H1 (cell line): Measurements from ENCODE around the gene SEMA3G. TPM values are rescaled to one million over a fixed set of nuclear protein-coding genes. Genes with fewer than 3 reads are reported as not detected.

Source experiments
- CTCF ChIA-PET: fragments of 300-600 bp; sonication (Branson Sonifier 250); formaldehyde crosslinking; loops from one replicate; lab custom pipeline; 2021; ENCODE audit not compliant: partially characterized antibody; lab: Charles Lee
- POLR2A ChIA-PET: fragments of 300-600 bp; sonication (Branson Sonifier 250); formaldehyde crosslinking; loops from one replicate; lab custom pipeline; 2021; ENCODE audit warnings: inconsistent platforms; ENCODE audit not compliant: partially characterized antibody; lab: Charles Lee
- DNase-seq, 2 experiments: peaks; one replicate each; pipeline versions ENCODE4 v3.0.0 to v3.0.0-alpha.2; 2010 to 2022; ENCODE audit warnings: low spot score in 2 of 2, low read depth in 1 of 2, mixed read lengths in 1 of 2
- FAIRE-seq: peaks from 2 replicates; lab custom pipeline; 2011; peaks lifted over from hg19 to GRCh38; lab: Jason Lieb, UNC
- H2AFZ ChIP-seq: 2 replicates; pipeline ENCODE4 v1.8.1; 2012; ENCODE audit warnings: low read length, inconsistent platforms
- H2AK5ac ChIP-seq: 2 replicates; pipeline ENCODE4 v1.6.1; 2013; ENCODE audit warnings: low read depth, low read length
- H2BK120ac ChIP-seq: replicated peaks from 2 replicates; pipeline ENCODE3; 2013; ENCODE audit warnings: low read depth, low read length, inconsistent platforms
- H2BK12ac ChIP-seq: 2 replicates; pipeline ENCODE4 v1.6.1; 2013; ENCODE audit warnings: low read depth, low read length
- H2BK15ac ChIP-seq: 2 replicates; pipeline ENCODE4 v1.6.1; 2013; ENCODE audit warnings: low read length
- H2BK20ac ChIP-seq: 2 replicates; pipeline ENCODE4 v1.6.1; 2013; ENCODE audit warnings: low read length
- H2BK5ac ChIP-seq: 2 replicates; pipeline ENCODE4 v1.6.1; 2013; ENCODE audit warnings: low read depth, low read length
- H3K14ac ChIP-seq: 2 replicates; pipeline ENCODE4 v1.6.1; 2013; ENCODE audit warnings: inconsistent platforms; ENCODE audit not compliant: insufficient read length
- H3K18ac ChIP-seq: 2 replicates; pipeline ENCODE4 v1.6.1; 2013; ENCODE audit warnings: low read length; ENCODE audit errors: extremely low read depth
- H3K23ac ChIP-seq: 2 replicates; pipeline ENCODE4 v1.6.1; 2013; ENCODE audit warnings: inconsistent platforms; ENCODE audit not compliant: insufficient read length
- H3K23me2 ChIP-seq: 2 replicates; pipeline ENCODE4 v1.6.1; 2013; ENCODE audit warnings: low read depth, low read length
- H3K27ac ChIP-seq: 2 replicates; pipeline ENCODE4 v1.6.1; 2011; ENCODE audit warnings: low read depth, low read length, inconsistent platforms
- H3K27me3 ChIP-seq, 4 experiments: replicated peaks in 1 of 4; 1 replicate in 1 of 4; 2 replicates in 3 of 4; pipeline versions ENCODE4 v1.6.1 to v1.8.1; 2011 to 2013; ENCODE audit warnings: low read length in 3 of 4, mild to moderate bottlenecking in 3 of 4, inconsistent platforms in 2 of 4, mixed read lengths in 2 of 4, moderate library complexity in 1 of 4; ENCODE audit not compliant: control insufficient read depth in 3 of 4, insufficient read depth in 3 of 4; ENCODE audit errors: extremely low read depth in 1 of 4
- H3K36me3 ChIP-seq, 4 experiments: 2 replicates each; pipeline versions ENCODE4 v1.6.1 to v1.8.1; 2011 to 2013; ENCODE audit warnings: mild to moderate bottlenecking in 4 of 4, low read length in 3 of 4, moderate library complexity in 2 of 4, control low read depth in 1 of 4, inconsistent platforms in 1 of 4; ENCODE audit not compliant: insufficient read depth in 4 of 4, control insufficient read depth in 2 of 4
- H3K4ac ChIP-seq: replicated peaks from 2 replicates; pipeline ENCODE3; 2013; ENCODE audit warnings: low read length, low read depth, mixed read lengths, inconsistent platforms; ENCODE audit not compliant: insufficient read length
- H3K4me1 ChIP-seq, 4 experiments: replicated peaks in 1 of 4; 1 replicate in 1 of 4; 2 replicates in 3 of 4; pipeline versions ENCODE4 v1.6.1 to v1.8.1; 2011 to 2013; ENCODE audit warnings: low read length in 3 of 4, inconsistent platforms in 2 of 4, mixed read lengths in 1 of 4; ENCODE audit not compliant: insufficient read depth in 4 of 4, control insufficient read depth in 3 of 4
- H3K4me2 ChIP-seq, 2 experiments: 2 replicates each; pipeline versions ENCODE4 v1.6.1 to v1.8.1; 2011 to 2013; ENCODE audit warnings: low read depth in 2 of 2, low read length in 2 of 2, control low read depth in 1 of 2, inconsistent platforms in 1 of 2, mild to moderate bottlenecking in 1 of 2; ENCODE audit not compliant: insufficient read depth in 1 of 2
- H3K4me3 ChIP-seq, 4 experiments: fragments of 200-600, 300-600 bp in 1 of 4; sonication (generic), shearing (Covaris generic), sonication (Bioruptor Twin) in 1 of 4; 2 replicates each; pipeline versions ENCODE4 v1.5.1 to v1.8.1; 2011 to 2016; ENCODE audit warnings: low read length in 4 of 4, low read depth in 3 of 4, control low read depth in 2 of 4, inconsistent platforms in 2 of 4, mild to moderate bottlenecking in 2 of 4, mixed read lengths in 1 of 4, moderate library complexity in 1 of 4; ENCODE audit not compliant: insufficient read depth in 2 of 4; ENCODE audit errors: extremely low read depth in 1 of 4
- H3K56ac ChIP-seq: replicated peaks from 2 replicates; pipeline ENCODE3; 2013; ENCODE audit warnings: low read depth, mild to moderate bottlenecking, mixed read lengths, low read length, inconsistent platforms; ENCODE audit not compliant: insufficient read length
- H3K79me1 ChIP-seq: 2 replicates; pipeline ENCODE4 v1.6.1; 2013; ENCODE audit warnings: low read depth, low read length, control low read depth
- H3K79me2 ChIP-seq, 2 experiments: 2 replicates each; pipeline versions ENCODE4 v1.6.1 to v1.8.1; 2012 to 2013; ENCODE audit warnings: low read length in 2 of 2, mild to moderate bottlenecking in 2 of 2, inconsistent platforms in 1 of 2; ENCODE audit not compliant: insufficient read depth in 2 of 2, control insufficient read depth in 1 of 2
- H3K9ac ChIP-seq, 4 experiments: replicated peaks in 1 of 4; 1 replicate in 1 of 4; 2 replicates in 3 of 4; pipeline versions ENCODE4 v1.6.1 to v1.8.1; 2011 to 2013; ENCODE audit warnings: low read depth in 3 of 4, low read length in 3 of 4, control low read depth in 2 of 4, mild to moderate bottlenecking in 2 of 4, moderate library complexity in 2 of 4, inconsistent platforms in 1 of 4; ENCODE audit errors: extremely low read depth in 1 of 4
- H3K9me3 ChIP-seq, 2 experiments: 2 replicates each; pipeline versions ENCODE4 v1.6.1 to v1.8.1; 2012 to 2013; ENCODE audit warnings: mild to moderate bottlenecking in 2 of 2, moderate library complexity in 2 of 2, control low read depth in 1 of 2, inconsistent platforms in 1 of 2, low read depth in 1 of 2, low read length in 1 of 2, mixed read lengths in 1 of 2; ENCODE audit not compliant: insufficient read depth in 2 of 2
- H4K20me1 ChIP-seq, 2 experiments: replicated peaks in 1 of 2; 2 replicates each; pipeline versions ENCODE3 to v1.8.1; 2011 to 2013; ENCODE audit warnings: inconsistent platforms in 2 of 2, low read length in 2 of 2, mild to moderate bottlenecking in 1 of 2; ENCODE audit not compliant: insufficient read depth in 2 of 2, control insufficient read depth in 1 of 2
- H4K5ac ChIP-seq: 2 replicates; pipeline ENCODE4 v1.6.1; 2013; ENCODE audit warnings: low read length, low read depth, mixed read lengths, inconsistent platforms; ENCODE audit not compliant: insufficient read length
- H4K8ac ChIP-seq: 2 replicates; pipeline ENCODE4 v1.8.0; 2013; ENCODE audit warnings: mild to moderate bottlenecking, moderate library complexity, low read length, inconsistent platforms; ENCODE audit not compliant: insufficient read depth; ENCODE audit errors: extremely low read depth
- H4K91ac ChIP-seq: replicated peaks from 2 replicates; pipeline ENCODE3; 2013; ENCODE audit warnings: low read length, mixed read lengths, inconsistent platforms; ENCODE audit not compliant: insufficient read length
- KDM4A ChIP-seq: IDR thresholded peaks from one replicate; pipeline ENCODE4 v1.7.1; 2012; ENCODE audit warnings: low read depth, mild to moderate bottlenecking, moderate library complexity, low read length, inconsistent platforms; ENCODE audit not compliant: severe bottlenecking
- MAFK ChIP-seq: IDR thresholded peaks from 2 replicates; pipeline ENCODE4 v1.6.1; 2012; ENCODE audit warnings: low read depth, mild to moderate bottlenecking, improper control_type of control experiment, low read length
- WGBS, 2 experiments: shearing (Covaris generic) in 1 of 2; methylation state at CpG; one replicate each; pipeline versions ENCODE4 v1.1.6 to v1.1.7; 2013 to 2015; ENCODE audit warnings: low lambda C conversion rate in 2 of 2, mixed read lengths in 2 of 2, inconsistent platforms in 1 of 2, low coverage in 1 of 2, missing lambda C conversion rate in 1 of 2; ENCODE audit not compliant: insufficient replicate concordance in 2 of 2, insufficient coverage in 1 of 2, insufficient read length in 1 of 2; ENCODE audit errors: extremely low coverage in 1 of 2, missing lambda C conversion rate in 1 of 2; 5-methylcytosine and 5-hydroxymethylcytosine counted together
- polyA plus RNA-seq, 7 experiments: library from polyadenylated mRNA; depleted of rRNA in 3 of 7; stranded (reverse) in 5 of 7; unstranded in 2 of 7; fragments of >200 nt in 5 of 7; fragments of 200-250 nt in 2 of 7; gene quantifications; 1 replicate in 5 of 7; 2 replicates in 1 of 7; 4 replicates in 1 of 7; pipeline versions ENCODE4 v1.2.1 to v1.2.3, GENCODE V29; 2011 to 2013; ENCODE audit warnings: missing spikeins in 2 of 7, mixed read lengths in 2 of 7
- total RNA-seq: library from RNA; stranded (reverse); fragmentation: NEBNext Ultra II Directional; extraction: Animal tissue kit (Norgen Biotek cat#: 25700); gene quantifications from 2 replicates; pipeline ENCODE4 v1.2.1, GENCODE V29; 2021

Gene SEMA3G
- total and polyA plus RNA-seq, 2 of the 8 experiments (the other 6 are each of a cell fraction or from before 2014, with no cell fraction given) = 0.95 to 1.5 TPM

DNA sequence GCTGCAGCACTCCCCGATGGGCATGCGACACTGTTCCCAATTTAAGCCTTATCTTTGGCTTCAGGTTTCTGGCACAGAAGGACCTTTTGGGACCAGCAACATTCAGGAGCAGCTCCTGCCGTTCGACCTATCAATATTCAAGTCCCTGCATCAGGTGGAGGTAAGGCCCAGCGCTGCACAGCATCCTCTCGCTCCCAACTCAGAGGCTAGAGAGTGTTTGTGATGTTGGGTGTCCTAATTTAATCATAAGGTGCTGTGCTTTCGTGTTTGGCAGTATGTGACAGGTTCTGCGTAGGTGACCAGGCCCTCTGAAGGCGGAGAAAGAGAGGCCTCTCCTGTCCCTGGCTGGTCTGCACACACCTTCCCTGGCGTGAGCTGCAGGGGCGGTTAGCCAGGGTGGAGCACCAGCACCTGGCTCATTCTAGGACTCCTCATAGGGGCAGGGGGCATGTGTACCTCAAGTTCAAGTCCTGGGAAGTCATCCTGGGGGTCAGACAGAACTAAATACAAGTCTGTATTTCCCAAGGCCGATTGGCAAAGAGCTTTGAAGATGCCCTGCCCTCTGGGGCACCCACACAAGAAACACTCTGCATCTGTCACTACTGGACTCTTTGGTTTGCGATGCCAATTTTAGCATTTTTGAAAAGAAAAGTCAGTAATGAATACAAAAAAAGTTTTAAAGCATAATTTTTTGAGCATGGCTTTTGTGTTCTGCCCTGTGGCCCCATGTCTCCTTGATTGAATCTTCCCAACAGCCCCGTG lies 27.5 kb upstream of the SEMA3G start:
- H4K8ac ChIP-seq = no peak overlapping the region
- H3K9ac ChIP-seq = no peak overlapping the region
- no peak overlapping the region for H2BK20ac ChIP-seq
- H3K23me2 ChIP-seq = no peaks in the 10 kb centered on the region
- H3K23ac ChIP-seq = no peak overlapping the region
- no peak overlapping the region for H3K18ac ChIP-seq
- FAIRE-seq = no peak
- peaks cover 0 to 2% of the 10 kb centered on the region in 2 experiments; a peak in 1 of 4 replicates for H3K79me2 ChIP-seq
- H3K4ac ChIP-seq = no peak overlapping the region
- TF ChIP-seq MAFK (no peak), KDM4A (no peak)
- H4K20me1 ChIP-seq = peaks cover 2 to 22% of the 10 kb centered on the region in 2 experiments
- no peak overlapping the region for H2BK120ac ChIP-seq
- no peaks in the 10 kb centered on the region for H3K9me3 ChIP-seq
- CTCF ChIA-PET = interaction anchor here (0.8 to 8.1 kb wide), 22 partner anchors 8 to 408 kb away, joined by 3 to 79 read pairs (median 6); partner anchors contain the start of genes NISCH, SEMA3G, STAB1 and UQCC5
- no peak overlapping the region for H3K4me3 ChIP-seq
- no peak overlapping the region for H4K91ac ChIP-seq
- H3K4me2 ChIP-seq = no peak overlapping the region
- no peaks in the 10 kb centered on the region; a peak in 3 of 7 replicates for H3K4me1 ChIP-seq
- POLR2A ChIA-PET = interaction anchor here (0.6 to 1.6 kb wide), 2 partner anchors 15 to 241 kb away, joined by 3 to 7 read pairs; no protein-coding TSS in a partner anchor
- no peak overlapping the region for H3K14ac ChIP-seq
- H4K5ac ChIP-seq = no peak overlapping the region
- no peak overlapping the region for H3K27ac ChIP-seq
- no peaks in the 10 kb centered on the region; a peak in 1 of 7 replicates for H3K27me3 ChIP-seq
- H2BK5ac ChIP-seq = no peak overlapping the region
- no peak overlapping the region for H2BK12ac ChIP-seq
- H3K36me3 ChIP-seq = peaks cover 28 to 55% (median 44%) of the 10 kb centered on the region in 4 experiments
- no peak overlapping the region for H2AFZ ChIP-seq
- no peak overlapping the region for H3K56ac ChIP-seq
- no peak for DNase-seq
- no peak overlapping the region for H2BK15ac ChIP-seq
- H3K79me1 ChIP-seq = peaks cover 9% of the 10 kb centered on the region
- WGBS, 2 experiments = 84% methylated on average over 14 of the region's 14 CpGs; no CpG with 5 or more reads in 1 of the 2 experiments
- no peak overlapping the region for H2AK5ac ChIP-seq
